GM21447 (cell line): ENCODE results near the gene MORF4L1.
"Not testable (repeated sequence)": the region's sequence is repeated elsewhere in the genome, so short reads cannot be mapped to it uniquely, and the experiment has no call there.

Source experiments
- ATAC-seq: cut with Tn5 transposase; IDR thresholded peaks from one replicate; pipeline ENCODE4 v1.9.1; 2021; ENCODE audit not compliant: unreplicated experiment

The MORF4L1 gene

DNA sequence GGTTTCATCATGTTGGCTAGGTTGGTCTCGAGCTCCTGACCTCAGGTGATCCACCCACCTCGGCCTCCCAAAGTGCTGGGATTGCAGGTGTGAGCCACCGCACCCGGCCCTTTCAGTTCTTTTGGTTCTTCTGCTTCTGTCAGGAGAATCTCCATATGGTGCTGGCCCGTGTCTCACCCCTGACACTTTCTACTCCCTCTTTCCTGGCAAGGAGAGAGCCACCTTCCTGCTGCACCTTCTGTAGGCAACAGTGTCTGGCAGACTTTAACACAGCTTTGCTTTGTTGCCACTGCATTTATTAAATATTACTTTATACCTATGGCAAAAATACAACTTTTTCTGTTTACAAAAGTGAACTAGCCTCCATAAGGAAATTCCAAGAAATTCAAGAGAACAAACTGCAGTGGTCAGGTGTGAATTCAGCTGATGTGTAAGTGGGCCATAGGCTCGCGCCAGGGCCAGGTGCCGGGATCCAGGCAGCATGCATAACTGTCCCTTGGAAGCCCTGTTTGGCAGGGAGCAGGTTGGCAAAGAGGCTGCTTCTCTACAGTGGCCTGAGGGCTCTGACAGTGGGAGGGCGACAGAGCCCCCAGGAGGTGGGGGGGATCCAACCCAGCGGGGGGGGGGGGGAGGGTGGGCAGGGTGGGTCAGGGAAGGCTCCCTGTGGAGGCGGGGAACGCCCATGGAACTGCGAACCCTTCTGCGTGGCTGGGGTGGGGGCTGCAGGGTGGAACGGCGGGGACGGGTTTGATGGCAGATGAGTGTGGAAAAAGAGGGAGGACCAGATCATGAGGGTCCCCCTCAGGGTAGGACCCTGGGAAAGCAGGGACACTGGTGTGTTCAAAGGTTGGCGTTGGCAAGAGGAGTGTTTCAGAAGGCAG, 51.0 kb downstream of the MORF4L1 start:
- no peak for ATAC-seq

DNA sequence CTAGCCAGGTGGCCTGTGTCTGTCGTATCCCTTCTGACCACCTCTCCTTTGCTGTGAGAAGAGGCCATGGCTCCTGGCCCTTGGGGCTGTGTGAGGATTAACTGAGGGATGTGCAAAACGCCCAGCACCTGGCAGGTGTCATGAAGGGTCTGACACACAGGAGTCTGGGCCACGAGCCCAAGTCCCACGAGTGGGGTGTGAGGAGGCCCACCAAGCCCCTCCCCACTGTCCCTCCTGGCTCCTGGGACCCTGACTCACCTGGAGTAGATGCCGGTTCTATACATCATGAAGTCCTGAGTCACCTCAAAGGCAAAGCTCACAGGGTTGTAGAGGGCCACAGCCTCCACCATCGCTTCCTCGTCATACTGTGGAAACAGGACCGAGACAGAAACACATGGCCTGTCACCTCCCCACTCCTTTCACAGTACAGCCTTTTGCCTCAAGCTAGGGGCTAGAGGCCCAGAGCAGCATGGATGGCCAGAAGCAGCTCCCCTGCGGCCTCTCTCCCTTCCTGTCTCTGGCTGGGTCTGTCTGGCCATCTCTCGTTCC, 52.5 kb downstream of the MORF4L1 start:
- no peak for ATAC-seq

DNA sequence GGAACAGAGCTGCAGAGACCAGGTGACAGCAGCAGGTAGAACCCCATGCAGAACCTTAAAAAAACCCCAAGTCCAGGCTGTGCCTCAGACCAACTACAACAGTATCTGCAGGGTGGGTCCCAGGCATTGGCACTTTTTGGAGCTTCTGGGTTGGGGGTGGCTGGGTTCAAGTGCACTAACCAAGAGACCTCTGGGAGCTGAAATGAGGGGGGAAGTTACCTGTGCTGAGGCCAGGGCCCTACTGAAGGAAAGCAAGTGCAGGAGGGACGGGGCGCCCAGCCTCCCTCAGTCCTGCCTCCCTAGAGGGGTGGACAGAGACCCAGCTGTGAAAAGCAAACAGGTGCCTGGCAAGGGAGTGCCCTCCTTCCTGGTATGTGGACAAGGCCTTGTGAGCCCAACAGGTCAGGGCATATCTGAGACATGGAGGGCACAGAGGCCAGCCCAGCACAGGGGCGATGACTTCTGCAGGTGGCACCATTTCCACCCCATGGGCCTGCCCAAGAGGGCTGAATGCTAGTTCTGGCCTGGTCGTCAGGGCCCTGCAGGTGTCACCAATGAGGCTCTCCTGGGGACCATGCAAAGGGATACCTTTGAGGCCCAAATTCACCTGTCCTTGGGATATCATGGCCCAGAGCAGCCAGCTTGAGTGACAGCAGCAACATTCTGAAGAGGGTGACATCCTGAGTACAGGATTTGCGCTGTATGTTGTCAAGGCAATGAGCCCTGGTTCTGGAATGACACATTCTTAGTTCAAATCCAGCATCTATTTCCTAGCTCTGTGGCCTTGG, 53.5 kb downstream of the MORF4L1 start:
- ATAC-seq: no peak

DNA sequence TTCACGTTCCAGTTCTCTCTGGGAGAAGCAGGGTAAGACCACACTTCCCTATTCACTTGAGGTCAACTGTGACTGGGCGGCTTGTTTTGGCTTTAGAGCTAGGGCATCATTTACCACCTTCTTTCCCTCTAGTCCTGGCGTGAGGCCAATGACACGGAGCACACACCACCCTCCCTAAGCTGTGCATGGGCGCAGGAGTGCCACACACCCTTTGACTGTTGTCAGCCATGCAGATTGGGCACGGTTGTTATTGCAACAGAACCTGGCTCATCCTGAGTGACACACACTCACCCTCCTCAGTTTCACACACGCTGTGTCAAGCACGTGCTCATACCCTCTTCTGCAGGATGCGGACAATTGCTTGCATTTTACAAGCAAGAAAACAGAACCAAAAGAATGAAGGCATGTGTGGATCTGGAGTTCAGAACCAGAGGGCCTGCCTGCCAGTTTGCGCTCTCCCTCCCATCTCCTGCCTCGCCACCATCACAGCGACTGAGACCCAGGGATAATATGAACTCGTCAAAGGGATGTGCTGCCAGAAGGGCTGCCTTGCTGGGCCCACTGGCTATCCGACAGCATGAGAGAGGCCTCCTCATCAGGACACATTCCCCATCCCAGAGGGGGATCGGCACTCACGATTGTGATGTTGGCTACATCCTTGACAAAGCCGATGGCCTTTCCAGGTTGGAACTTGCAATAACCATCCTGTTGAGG, 54.5 kb downstream of the MORF4L1 start:
- no peak for ATAC-seq

DNA sequence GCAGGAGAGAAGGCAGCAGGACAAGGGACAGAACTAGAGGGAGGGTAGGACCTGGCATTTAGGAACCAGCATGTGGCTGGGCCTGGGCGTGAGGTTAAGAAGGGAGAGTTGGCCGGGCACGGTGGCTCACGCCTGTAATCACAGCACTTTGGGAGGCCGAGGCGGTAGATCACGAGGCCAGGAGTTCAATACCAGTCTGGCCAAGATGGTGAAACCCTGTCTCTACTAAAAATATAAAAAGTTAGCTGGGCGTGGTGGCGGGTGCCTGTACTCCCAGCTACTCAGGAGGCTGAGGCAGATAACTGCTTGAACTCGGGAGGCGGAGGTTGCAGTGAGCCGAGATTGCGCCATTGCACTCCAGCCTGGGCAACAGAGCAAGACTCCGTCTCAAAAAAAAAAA, 55.5 kb downstream of the MORF4L1 start:
- not testable (repeated sequence) for ATAC-seq

DNA sequence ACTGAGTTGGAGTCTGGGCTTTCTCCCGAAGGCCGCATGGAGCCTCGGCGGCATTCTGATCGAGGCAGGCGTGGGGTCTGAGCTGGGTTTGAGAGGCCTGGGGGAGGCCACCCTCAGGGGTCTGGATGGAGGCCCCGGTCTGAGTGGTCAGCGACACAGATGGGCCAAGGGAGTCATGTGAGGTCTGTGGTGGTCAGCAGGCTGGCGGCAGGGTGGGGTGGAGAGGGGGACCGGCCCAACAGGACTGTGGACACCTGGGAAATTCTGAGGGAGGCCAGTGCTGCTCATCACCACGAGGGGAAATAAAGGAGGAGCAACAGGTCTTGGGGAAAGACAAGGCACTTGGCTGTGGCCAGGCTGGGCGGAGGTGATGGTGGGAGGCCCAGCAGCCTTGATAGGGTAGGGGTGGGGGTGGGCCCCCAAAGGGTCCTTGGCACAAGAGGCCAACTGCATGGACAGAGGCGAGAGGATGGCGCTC, 56.0 kb downstream of the MORF4L1 start:
- no peak for ATAC-seq

DNA sequence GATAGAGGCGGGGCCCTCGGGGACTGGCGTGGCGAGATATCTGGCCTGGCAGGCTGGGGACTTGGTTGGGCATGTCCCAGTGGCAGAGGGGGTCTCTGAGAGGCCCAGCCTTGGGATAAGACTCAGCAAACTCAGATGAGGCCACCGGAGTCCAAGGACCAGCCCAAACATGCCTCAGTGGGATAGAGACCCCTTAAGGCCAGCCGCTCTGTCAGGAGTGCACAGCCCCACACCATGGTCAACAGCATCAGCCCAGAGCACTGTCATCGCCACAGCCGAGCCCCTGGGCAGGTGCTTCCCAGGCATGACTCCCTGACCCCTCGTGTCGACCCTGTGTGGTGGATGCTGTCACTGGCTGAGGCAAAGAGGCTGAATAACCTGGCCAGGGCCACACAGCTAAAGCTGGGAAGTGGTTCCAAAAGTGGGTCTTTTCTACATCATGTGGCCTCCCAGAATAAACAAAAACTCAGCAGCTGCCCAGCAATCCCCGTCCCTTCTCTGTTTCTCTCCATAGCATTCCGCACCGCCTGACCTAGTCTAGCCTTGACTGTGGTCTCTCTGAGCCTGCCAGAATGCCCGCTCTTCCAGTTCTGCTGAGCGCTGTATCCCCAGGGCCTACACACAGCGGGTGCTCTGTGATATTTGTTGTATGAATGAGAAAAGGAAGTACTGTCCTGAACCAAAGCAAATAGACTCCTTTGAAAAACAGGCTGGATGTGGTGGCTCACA, 57.0 kb downstream of the MORF4L1 start:
- no peak for ATAC-seq

DNA sequence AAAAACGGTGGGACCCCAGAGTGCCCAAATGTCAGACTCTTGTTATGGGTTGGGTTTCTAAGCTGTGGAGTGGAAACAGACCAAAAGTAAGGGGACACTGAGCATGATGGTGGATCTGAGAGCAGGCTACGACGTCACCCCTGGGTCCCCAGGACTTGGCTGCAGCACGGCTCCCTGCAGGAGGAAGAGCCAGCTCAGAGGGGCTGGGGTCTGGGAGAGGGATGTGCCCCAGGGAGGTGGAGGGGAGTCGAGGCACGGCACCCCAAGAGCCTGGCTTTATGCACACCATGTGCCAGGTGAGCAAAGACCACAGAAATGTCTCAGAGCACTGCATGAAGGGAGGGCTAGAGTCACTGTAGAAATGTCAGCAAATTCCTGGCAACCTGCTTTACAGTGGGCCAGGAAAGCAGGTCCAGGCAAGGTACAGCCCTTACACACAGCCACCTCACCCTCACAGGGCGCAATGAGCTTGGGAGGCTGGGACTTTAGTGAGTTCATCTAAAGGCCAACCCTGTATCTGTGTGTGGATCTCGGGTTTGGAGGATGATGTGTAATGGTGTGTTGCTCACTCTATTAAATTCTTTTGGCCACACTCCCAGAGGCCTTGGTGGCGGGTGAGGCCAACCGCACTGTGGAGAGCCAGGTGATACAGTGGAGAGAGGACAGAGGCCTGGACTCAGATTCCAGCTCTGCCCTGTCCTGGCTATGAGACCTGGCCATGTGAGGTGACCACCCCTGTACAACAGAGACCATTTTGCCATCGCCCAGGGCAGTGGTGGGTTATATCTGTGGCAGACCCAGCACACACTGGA, 58.1 kb downstream of the MORF4L1 start:
- no peak for ATAC-seq

DNA sequence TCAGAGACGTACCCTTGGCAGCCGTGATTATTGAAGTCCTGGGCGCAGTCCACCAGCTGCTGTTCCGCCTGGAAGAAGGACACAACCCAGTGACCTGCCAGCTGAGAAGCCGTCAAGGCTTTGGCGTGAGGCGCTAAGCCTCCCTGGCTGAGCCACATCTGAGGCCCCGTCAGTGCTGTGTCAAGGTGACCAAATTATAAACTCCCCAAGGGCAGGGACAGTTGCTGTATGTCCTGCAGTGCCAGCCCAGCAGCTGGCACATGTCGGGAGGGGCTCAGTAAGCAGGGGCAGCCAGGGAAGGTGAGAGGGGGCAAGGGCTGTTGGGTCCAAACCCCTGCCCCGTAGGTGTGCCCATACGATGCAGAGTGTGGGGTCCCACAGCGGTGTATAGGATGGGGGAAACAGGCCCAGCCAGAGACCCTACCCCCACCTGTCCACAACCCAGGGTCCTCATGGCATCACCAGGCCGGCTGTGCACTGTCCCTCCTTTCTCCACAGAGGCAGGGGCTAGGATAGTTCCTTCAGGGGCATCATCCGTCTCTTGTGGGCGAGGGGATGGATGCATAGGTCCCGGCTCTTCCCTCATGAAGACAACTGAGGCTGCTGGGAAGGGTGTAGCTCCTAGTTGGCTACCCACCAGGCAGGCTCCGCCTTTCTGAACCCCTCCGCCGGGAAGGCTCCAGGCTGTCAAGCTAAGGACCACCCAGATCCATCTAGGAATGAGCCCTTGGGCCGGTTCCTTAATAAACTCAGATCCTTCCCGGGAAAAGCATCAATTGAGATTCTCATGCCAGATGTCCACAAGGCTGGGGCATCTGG, 59.0 kb downstream of the MORF4L1 start:
- ATAC-seq: no peak

DNA sequence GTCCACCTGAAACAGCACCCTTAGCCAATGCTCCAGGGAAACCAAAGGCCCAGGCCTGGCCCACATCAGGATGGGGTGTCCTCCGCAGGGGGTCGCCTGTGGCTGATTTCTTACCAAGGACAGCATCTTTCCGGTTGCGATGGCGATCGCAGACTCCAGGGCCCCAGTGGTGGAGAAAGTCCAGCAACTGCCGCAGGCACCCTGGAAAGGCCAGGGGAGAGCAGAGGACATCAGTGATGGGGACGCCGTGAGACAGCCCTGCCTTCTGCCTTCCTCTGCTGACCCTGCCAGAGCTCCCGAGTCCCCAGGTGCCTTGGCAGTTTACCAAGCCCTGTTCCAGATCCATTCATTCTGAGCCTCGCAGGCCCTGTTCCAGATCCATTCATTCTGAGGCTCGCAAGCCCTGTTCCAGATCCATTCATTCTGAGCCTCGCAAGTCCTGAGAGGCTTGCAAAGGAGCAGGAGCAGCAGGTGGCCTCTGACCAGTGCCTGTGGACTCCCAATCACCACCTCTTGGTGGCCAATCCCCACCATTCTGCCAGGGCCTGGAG, 59.6 kb downstream of the MORF4L1 start:
- ATAC-seq: no peak

DNA sequence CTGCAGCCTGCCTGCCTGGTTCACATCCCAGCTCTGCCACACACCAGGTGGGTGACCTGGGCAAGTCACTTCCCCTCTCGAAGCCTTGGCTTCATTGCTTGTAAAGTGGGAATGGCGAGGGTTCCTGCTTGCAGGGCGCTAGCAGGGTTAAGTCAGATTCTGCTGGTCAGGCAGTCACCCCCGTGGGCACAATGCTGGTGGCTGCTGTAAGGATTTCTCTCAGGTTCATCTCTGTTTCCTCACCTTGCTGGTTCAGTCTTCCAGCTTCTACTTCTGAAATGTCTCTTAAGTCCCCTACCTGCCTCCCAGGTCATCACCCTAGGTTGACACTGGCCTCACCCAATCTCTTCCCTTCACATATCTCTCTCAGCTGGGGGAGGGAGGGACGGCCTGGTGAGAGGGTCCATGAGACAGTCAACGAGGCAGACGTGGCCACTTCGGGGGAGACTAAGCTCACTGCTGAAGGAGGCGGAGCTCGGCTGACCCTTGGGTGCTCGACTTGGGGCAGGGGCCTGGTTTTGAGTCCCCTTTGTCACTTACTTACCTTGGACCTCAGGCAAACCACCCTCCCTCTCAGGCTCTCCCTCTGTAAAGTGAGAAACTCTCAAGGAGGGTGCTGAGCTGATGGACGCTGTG, 60.6 kb downstream of the MORF4L1 start:
- no peak for ATAC-seq

DNA sequence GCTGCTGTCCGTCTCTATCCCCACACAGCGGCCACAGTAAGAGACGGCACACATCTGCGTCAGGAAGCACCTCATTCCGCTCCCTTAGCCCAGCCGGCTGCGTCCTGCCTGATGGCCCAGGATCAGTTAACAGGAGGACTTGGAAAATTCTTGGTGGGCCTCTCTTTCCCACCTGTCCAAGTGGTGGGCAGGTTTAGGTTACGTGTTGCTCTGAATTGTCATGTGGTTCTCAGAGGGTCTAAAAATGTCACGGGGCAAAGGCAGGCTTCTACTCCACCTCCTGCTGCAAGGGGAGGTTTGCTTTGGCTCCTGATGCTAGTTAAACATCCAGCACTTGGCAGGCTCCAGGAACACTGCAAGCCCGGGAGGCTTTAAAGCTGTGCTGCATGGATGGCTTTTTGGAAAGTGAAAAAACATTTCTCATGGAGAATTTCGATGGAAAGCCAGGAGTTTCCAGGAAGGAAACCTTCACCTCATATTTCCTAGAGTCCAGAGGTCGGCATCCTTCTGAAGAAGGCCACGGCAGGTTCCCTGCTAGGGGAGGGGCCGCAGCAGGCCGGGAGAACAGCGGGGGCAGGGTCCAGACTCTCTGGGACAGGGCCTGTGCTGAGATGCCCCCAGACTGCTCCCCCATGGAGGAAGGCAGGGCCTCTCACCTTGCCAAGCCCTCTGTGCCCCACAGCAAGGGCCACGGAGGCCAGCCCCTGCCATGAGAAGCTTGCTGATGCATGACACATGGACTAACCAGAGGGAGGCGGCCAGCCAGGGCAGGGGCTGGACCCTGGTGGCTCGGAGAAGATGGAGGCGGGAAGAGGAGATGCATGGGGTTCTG, 61.3 kb downstream of the MORF4L1 start:
- ATAC-seq: no peak

DNA sequence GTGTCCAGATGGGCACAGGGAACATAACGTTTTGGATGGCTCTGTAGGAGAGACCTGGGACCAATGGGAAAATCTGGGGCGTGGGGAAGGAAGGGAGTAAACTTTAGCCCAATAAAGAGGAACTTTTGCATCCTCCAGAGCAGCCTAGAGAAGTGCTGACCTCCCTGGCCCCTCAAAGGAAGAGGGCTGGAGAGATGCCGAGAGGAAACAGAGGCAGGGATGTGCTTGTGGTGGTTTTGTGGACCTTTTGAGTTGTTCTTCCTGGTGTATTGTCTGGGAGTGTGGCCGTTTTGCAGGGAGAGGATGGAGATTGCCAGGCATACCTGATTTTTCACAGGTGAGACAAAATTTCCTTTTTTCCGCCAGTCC, 61.9 kb downstream of the MORF4L1 start:
- ATAC-seq: no peak

DNA sequence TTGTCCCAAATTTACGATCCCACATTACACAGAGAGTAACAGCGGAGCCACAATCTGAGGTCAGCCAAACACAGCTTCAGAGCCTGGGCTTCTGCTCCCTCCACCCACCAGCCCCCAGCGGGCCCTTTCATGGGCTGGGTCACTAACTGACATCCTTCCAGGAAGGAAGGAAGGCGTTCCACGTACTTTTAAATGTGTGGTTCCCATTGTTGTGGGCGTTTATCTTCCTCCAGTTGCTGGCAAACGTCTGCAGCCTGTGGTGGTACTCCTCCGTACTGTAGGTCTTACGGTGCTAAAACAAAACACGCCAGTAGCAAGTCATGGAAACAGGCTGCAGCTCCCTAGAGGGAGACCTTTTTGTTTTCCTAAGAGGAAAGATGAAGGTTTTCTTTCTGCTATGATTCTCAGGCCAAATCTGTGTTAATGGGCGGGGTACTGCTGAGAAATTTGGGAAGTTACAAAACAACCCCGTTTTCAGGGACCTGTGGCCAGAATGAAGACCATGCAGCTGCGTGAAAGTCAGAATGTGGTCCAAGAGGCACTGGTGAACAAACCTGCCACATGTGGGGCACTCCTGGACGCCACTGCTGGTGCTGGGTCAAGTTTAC, 64.5 kb downstream of the MORF4L1 start:
- ATAC-seq: no peak

DNA sequence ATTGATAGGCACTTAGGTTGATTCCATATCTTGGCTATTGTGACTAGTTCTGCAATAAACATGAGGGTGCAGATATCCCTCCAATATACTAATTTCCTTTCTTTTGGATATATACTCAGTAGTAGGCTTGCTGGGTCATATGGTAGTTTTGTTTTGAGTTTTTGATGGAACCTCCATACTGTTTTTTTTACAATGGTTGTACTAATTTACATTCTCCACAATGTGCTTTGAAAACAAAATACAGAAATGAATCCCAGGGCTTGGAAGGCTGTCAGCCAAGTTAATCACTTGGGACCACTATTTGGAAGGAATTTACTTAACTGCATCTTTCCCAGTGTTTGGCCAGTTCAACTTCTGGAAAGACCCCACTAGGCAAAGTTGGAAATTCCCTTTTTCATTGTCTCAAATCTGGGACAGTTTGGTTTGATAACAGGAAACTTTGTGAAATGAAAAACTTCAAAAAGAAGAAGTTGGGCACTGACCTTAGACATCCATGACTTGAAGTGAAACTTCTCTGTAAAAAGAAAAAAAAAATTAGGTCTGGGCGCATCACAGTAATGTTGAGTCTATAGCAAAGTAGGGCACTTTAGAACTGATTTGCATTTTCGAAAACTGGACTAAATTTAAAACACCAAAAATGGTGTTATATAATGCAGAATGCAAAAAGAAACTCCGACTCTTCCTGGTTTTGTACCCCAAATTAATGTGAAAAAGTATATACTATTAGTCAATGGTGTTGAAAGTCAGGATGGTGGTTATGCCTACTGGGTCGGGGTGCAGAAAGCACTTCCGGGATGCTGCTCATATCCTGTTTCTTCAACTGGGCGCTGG, 66.2 kb downstream of the MORF4L1 start:
- ATAC-seq: peak; percentile 57

DNA sequence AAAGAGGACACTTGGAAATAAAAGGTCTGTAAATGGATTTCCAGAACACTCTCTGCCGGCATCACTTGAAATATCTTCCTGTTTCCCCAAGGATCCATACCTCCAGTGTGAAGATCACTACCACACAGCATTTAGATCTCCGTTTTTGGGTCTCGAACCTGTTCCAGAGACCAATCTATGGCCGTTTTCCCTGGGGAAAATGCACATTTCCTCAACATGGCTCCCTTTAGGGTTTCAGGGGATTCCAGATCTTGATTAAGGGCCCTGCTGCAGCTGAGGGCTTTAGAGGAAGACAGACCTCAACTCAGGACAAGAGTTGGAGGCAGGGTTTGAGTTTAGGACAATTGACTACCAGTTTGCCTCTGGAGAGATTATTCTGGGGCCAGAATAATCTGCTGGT, 70.1 kb downstream of the MORF4L1 start:
- ATAC-seq: no peak
